Uterus (tissue), 2 donors: ENCODE results near the gene SRL.

Experiments used
- POLR2A ChIP-seq, 2 donors: fragments of 450-650 bp; IDR thresholded peaks; one replicate each; pipeline ENCODE4 v1.6.1; 2016; ENCODE audit warnings: antibody characterized with exemption in 2 of 2, mild to moderate bottlenecking in 1 of 2, moderate library complexity in 1 of 2
- TF ChIP-seq, protein P1 (sequence below), 4 experiments: fragments of 200-600 bp in 2 of 4; fragments of 450-650 bp in 2 of 4; sonication (generic) in 2 of 4; IDR thresholded peaks; one replicate each; pipeline ENCODE4 v1.5.1; 2016 to 2019; ENCODE audit warnings: antibody characterized with exemption in 4 of 4, mild to moderate bottlenecking in 2 of 4, moderate library complexity in 1 of 4

DNA sequence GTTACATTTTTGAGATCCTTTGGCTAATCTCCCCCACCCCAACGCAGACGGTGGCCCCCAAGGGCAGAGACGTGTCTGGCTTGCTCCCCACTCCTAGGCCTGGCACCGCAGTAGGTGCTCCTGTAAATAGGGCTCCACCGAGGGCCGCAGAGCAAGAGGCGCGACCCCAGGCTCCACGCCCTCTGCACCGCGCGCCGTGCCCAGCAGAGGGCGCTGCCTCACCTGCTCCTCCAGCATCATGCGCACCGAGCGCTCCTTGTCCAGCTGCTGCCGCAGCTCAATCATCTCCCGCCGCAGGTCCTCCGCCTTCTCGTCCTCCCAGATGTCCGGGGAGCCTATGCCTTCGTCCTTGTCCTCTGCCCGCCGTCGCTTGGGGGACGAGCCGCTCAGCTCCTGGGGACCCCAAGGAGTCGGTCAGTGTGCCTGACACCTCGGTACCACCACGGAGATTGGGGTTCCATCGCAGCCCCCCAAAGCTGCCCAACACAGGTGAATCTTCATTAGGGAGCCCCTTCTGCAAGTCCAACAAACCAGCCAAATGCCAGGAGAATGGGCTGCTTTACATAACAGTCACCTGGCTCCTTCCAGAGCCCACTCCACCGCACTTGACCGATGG lies 19.8 kb upstream of the SRL start:
- TF ChIP-seq, protein P1, sequence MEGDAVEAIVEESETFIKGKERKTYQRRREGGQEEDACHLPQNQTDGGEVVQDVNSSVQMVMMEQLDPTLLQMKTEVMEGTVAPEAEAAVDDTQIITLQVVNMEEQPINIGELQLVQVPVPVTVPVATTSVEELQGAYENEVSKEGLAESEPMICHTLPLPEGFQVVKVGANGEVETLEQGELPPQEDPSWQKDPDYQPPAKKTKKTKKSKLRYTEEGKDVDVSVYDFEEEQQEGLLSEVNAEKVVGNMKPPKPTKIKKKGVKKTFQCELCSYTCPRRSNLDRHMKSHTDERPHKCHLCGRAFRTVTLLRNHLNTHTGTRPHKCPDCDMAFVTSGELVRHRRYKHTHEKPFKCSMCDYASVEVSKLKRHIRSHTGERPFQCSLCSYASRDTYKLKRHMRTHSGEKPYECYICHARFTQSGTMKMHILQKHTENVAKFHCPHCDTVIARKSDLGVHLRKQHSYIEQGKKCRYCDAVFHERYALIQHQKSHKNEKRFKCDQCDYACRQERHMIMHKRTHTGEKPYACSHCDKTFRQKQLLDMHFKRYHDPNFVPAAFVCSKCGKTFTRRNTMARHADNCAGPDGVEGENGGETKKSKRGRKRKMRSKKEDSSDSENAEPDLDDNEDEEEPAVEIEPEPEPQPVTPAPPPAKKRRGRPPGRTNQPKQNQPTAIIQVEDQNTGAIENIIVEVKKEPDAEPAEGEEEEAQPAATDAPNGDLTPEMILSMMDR (IDR thresholded peaks at IDR 0.05), result peak; percentile 35 to 67 (median 54)
- TF ChIP-seq POLR2A (IDR thresholded peaks at IDR 0.05), result no peak
